ENCODE results near the gene MACROD2. TPM values are rescaled to one million over a fixed set of nuclear protein-coding genes. Genes with fewer than 3 reads are reported as not detected.

MACROD2 gene
- polyA plus RNA-seq, 4 donors: 1.00 to 4.8 (median 1.4) TPM

GRCh38 chr20:15098351-15098750 is 1103.0 kb downstream of the MACROD2 start:
- H3K4me1 ChIP-seq (ENCODE audit: control insufficient read depth in 3 of 3, insufficient read depth in 2 of 3, low read depth in 1 of 3, low read length in 2 of 3): no peaks in the 10 kb centered on the region
- H3K4me3 ChIP-seq (ENCODE audit: low read depth in 1 of 3, low read length in 3 of 3): no peak overlapping the region
- H3K27me3 ChIP-seq (ENCODE audit: control insufficient read depth in 3 of 3, insufficient read depth in 3 of 3, low read length in 3 of 3): no peaks in the 10 kb centered on the region
- FAIRE-seq (no peak), DNase-seq (no peak)
- no peaks in the 10 kb centered on the region for H3K9me3 ChIP-seq (ENCODE audit: control insufficient read depth in 2 of 2, insufficient read depth in 1 of 2, low read depth in 1 of 2, low read length in 1 of 2)
- 82 to 91% (median 88%) methylated on average over 4 of the region's 4 CpGs for WGBS, 3 donors
- no peak overlapping the region for H3K27ac ChIP-seq (ENCODE audit: low read depth in 1 of 3, low read length in 2 of 3)
- H3K36me3 ChIP-seq (ENCODE audit: control insufficient read depth in 3 of 3, insufficient read depth in 2 of 3, low read depth in 1 of 3, low read length in 3 of 3): no peaks in the 10 kb centered on the region

GRCh38 chr20:15099130-15099529 is 1103.8 kb downstream of the MACROD2 start:
- H3K4me1 ChIP-seq (ENCODE audit: control insufficient read depth in 3 of 3, insufficient read depth in 2 of 3, low read depth in 1 of 3, low read length in 2 of 3): no peaks in the 10 kb centered on the region
- 79 to 81% (median 81%) methylated on average over 1 of the region's 1 CpG for WGBS, 3 donors
- FAIRE-seq: no peak

GRCh38 chr20:15100506-15101160 is 1105.3 kb downstream of the MACROD2 start:
- Histone ChIP-seq H3K4me1 (ENCODE audit: control insufficient read depth in 3 of 3, insufficient read depth in 2 of 3, low read depth in 1 of 3, low read length in 2 of 3) (no peaks in the 10 kb centered on the region), H3K27ac (ENCODE audit: low read depth in 1 of 3, low read length in 2 of 3) (no peak overlapping the region), H3K36me3 (ENCODE audit: control insufficient read depth in 3 of 3, insufficient read depth in 2 of 3, low read depth in 1 of 3, low read length in 3 of 3) (no peaks in the 10 kb centered on the region), H3K9me3 (ENCODE audit: control insufficient read depth in 2 of 2, insufficient read depth in 1 of 2, low read depth in 1 of 2, low read length in 1 of 2) (no peaks in the 10 kb centered on the region), H3K27me3 (ENCODE audit: control insufficient read depth in 3 of 3, insufficient read depth in 3 of 3, low read length in 3 of 3) (no peaks in the 10 kb centered on the region), H3K4me3 (ENCODE audit: low read depth in 1 of 3, low read length in 3 of 3) (no peak overlapping the region)
- no peak for FAIRE-seq
- DNase-seq: no peak

More at GRCh38 chr20:15099130-15099529, 1103.8 kb downstream of the MACROD2 start:
- Histone ChIP-seq H3K36me3 (ENCODE audit: control insufficient read depth in 3 of 3, insufficient read depth in 2 of 3, low read depth in 1 of 3, low read length in 3 of 3) (no peaks in the 10 kb centered on the region), H3K27me3 (ENCODE audit: control insufficient read depth in 3 of 3, insufficient read depth in 3 of 3, low read length in 3 of 3) (no peaks in the 10 kb centered on the region), H3K9me3 (ENCODE audit: control insufficient read depth in 2 of 2, insufficient read depth in 1 of 2, low read depth in 1 of 2, low read length in 1 of 2) (no peaks in the 10 kb centered on the region), H3K4me3 (ENCODE audit: low read depth in 1 of 3, low read length in 3 of 3) (no peak overlapping the region), H3K27ac (ENCODE audit: low read depth in 1 of 3, low read length in 2 of 3) (no peak overlapping the region)
- no peak for DNase-seq

DNA sequence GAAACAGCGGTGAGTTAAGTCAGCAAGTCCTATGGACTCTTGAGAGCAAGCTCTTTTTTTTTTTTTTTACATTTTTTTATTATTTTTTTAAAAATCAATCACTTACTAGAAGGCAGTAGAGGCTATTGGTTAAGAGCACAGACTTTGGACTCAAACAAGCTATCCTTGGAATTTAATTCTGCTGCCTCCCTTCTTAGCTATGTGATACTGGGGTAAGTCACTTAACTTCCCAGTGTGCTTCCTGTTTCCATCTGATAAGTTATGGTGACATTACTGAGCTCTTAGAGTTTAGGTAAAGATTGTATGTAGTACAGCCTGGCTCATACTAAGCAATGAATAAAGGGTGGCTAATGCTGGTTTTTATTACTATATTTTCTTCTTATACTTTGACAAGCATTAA is 1112.6 kb downstream of the MACROD2 start:
- H3K36me3 ChIP-seq (ENCODE audit: control insufficient read depth in 3 of 3, insufficient read depth in 2 of 3, low read depth in 1 of 3, low read length in 3 of 3): no peaks in the 10 kb centered on the region
- WGBS, 3 donors: 44 to 48% (median 44%) methylated on average over 1 of the region's 1 CpG
- no peaks in the 10 kb centered on the region for H3K27me3 ChIP-seq (ENCODE audit: control insufficient read depth in 3 of 3, insufficient read depth in 3 of 3, low read length in 3 of 3)
- peak overlapping the region in 1 of 3 donors; percentile 60 for H3K27ac ChIP-seq (ENCODE audit: low read depth in 1 of 3, low read length in 2 of 3)
- no peak overlapping the region for H3K4me3 ChIP-seq (ENCODE audit: low read depth in 1 of 3, low read length in 3 of 3)
- H3K4me1 ChIP-seq (ENCODE audit: control insufficient read depth in 3 of 3, insufficient read depth in 2 of 3, low read depth in 1 of 3, low read length in 2 of 3): peaks cover 0 to 3% (median 0%) of the 10 kb centered on the region in 3 donors
- no peak for FAIRE-seq
- no peaks in the 10 kb centered on the region for H3K9me3 ChIP-seq (ENCODE audit: control insufficient read depth in 2 of 2, insufficient read depth in 1 of 2, low read depth in 1 of 2, low read length in 1 of 2)
- DNase-seq: peak; percentile 58 to 67

DNA sequence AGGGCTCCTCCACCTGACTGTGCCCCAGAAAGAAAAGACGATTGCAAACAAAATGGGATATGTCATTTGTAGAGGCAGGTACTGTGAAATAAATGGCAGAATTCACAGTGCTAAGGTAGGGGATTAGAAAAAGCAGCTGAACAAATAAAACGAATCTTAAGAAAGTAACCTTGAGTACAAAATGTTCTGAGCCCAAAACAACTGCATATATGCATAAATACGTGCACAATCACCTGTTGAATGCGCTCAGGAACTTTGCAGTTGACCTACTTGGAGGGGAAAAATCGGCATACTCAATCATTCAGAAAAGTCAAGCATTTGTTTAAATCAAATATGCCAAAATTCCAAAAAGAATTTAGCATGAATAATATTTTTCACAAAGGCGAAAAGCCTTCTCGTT is 1114.2 kb downstream of the MACROD2 start:
- Histone ChIP-seq H3K4me1 (ENCODE audit: control insufficient read depth in 3 of 3, insufficient read depth in 2 of 3, low read depth in 1 of 3, low read length in 2 of 3) (peaks cover 0 to 3% (median 0%) of the 10 kb centered on the region in 3 donors), H3K4me3 (ENCODE audit: low read depth in 1 of 3, low read length in 3 of 3) (no peak overlapping the region), H3K27me3 (ENCODE audit: control insufficient read depth in 3 of 3, insufficient read depth in 3 of 3, low read length in 3 of 3) (no peaks in the 10 kb centered on the region), H3K36me3 (ENCODE audit: control insufficient read depth in 3 of 3, insufficient read depth in 2 of 3, low read depth in 1 of 3, low read length in 3 of 3) (no peaks in the 10 kb centered on the region), H3K27ac (ENCODE audit: low read depth in 1 of 3, low read length in 2 of 3) (no peak overlapping the region), H3K9me3 (ENCODE audit: control insufficient read depth in 2 of 2, insufficient read depth in 1 of 2, low read depth in 1 of 2, low read length in 1 of 2) (no peaks in the 10 kb centered on the region)
- WGBS, 3 donors: 82 to 88% (median 86%) methylated on average over 7 of the region's 7 CpGs
- no peak for DNase-seq
- no peak for FAIRE-seq

DNA sequence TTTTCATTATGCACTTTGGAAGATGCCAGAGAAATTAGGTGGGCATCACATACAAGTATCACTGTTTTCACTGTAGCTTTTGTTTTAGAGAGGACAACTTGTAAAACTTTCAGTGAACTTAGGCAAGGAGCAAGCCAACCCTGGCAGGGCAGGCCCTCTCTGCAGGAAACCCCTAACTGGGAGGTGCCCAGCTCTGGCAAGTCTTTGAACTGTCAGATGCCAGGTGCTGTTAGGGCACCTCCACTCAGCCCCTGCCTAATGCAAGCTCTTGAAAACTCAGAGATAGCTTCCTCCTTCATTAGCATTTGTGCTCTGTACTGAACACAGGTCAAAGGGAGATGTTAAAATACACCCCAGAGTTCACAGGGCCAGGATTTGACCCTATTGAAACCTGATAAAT is 1116.3 kb downstream of the MACROD2 start:
- H3K4me1 ChIP-seq (ENCODE audit: control insufficient read depth in 3 of 3, insufficient read depth in 2 of 3, low read depth in 1 of 3, low read length in 2 of 3): peaks cover 0 to 3% (median 0%) of the 10 kb centered on the region in 3 donors
- H3K4me3 ChIP-seq (ENCODE audit: low read depth in 1 of 3, low read length in 3 of 3): no peak overlapping the region
- no peak overlapping the region for H3K27ac ChIP-seq (ENCODE audit: low read depth in 1 of 3, low read length in 2 of 3)
- H3K36me3 ChIP-seq (ENCODE audit: control insufficient read depth in 3 of 3, insufficient read depth in 2 of 3, low read depth in 1 of 3, low read length in 3 of 3): no peaks in the 10 kb centered on the region
- FAIRE-seq: no peak
- no peaks in the 10 kb centered on the region for H3K27me3 ChIP-seq (ENCODE audit: control insufficient read depth in 3 of 3, insufficient read depth in 3 of 3, low read length in 3 of 3)
- DNase-seq: peak in 1 of 2 donors; percentile 3
- H3K9me3 ChIP-seq (ENCODE audit: control insufficient read depth in 2 of 2, insufficient read depth in 1 of 2, low read depth in 1 of 2, low read length in 1 of 2): no peaks in the 10 kb centered on the region

DNA sequence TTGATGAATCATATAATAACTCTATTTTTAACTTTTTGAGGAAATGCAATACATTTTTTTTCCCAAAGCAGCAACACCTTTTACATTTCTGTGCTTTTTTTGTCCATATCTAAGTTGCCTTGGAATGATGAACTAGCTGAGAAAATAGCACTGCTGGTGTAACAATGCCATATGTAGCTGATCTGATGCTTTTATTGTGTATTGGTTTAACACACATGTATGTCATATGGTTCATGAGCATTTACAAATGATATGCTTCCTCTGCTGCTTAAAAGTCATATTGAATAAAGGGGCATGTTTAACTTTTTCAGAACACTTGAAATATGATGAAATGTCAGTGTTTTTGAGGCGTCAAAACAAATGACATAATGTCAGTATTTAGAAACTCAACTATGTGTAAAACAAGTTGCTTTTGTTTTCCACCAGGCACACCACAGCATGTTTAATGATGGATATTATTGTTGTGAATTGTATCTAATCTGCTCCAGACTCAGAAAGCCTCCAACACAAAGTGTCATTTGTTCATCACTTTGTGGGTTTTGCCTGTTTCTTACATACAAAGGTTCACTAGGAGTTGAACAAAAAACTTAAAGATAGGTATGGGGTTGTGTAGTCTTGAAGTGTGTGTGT is 1117.9 kb downstream of the MACROD2 start:
- Histone ChIP-seq H3K9me3 (ENCODE audit: control insufficient read depth in 2 of 2, insufficient read depth in 1 of 2, low read depth in 1 of 2, low read length in 1 of 2) (no peaks in the 10 kb centered on the region), H3K27me3 (ENCODE audit: control insufficient read depth in 3 of 3, insufficient read depth in 3 of 3, low read length in 3 of 3) (no peaks in the 10 kb centered on the region), H3K4me3 (ENCODE audit: low read depth in 1 of 3, low read length in 3 of 3) (no peak overlapping the region), H3K27ac (ENCODE audit: low read depth in 1 of 3, low read length in 2 of 3) (no peak overlapping the region), H3K4me1 (ENCODE audit: control insufficient read depth in 3 of 3, insufficient read depth in 2 of 3, low read depth in 1 of 3, low read length in 2 of 3) (peaks cover 0 to 2% (median 0%) of the 10 kb centered on the region in 3 donors), H3K36me3 (ENCODE audit: control insufficient read depth in 3 of 3, insufficient read depth in 2 of 3, low read depth in 1 of 3, low read length in 3 of 3) (no peaks in the 10 kb centered on the region)
- DNase-seq (no peak), FAIRE-seq (no peak)
- 84 to 100% (median 84%) methylated on average over 1 of the region's 1 CpG for WGBS, 3 donors

DNA sequence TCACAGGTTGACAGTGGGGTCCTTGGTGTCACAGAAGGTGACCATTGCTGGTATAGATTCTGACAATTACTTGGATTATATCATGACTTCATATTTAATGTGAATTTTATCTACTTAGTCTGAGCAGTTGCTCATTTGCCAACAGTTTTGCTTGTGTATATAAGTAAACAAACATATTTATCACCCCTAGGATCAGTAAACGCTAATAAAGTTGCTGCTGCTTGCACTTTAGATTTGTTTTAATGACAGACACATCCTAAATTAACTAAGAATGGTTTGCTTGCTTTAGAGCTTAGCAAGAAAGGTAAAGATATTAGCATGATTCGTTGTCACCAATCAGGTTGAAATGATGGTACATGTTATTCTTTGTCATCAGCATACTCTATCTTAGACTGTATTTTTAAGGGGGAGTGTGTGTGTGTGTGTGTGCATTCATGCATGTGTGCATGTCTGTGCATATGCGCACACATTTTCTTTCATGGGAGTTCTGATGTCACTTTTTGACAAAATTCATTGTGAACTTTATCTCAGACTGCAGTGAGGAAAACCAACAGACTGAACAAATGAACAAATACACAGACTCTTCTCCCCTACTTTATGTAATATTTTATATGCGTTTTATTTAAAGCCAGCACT is 1124.7 kb downstream of the MACROD2 start:
- FAIRE-seq: no peak
- WGBS, 3 donors: 83 to 88% (median 84%) methylated on average over 4 of the region's 4 CpGs
- DNase-seq: no peak
- no peak overlapping the region for H3K27ac ChIP-seq (ENCODE audit: low read depth in 1 of 3, low read length in 2 of 3)
- no peaks in the 10 kb centered on the region for H3K9me3 ChIP-seq (ENCODE audit: control insufficient read depth in 2 of 2, insufficient read depth in 1 of 2, low read depth in 1 of 2, low read length in 1 of 2)
- no peak overlapping the region for H3K4me3 ChIP-seq (ENCODE audit: low read depth in 1 of 3, low read length in 3 of 3)
- H3K36me3 ChIP-seq (ENCODE audit: control insufficient read depth in 3 of 3, insufficient read depth in 2 of 3, low read depth in 1 of 3, low read length in 3 of 3): no peaks in the 10 kb centered on the region
- H3K27me3 ChIP-seq (ENCODE audit: control insufficient read depth in 3 of 3, insufficient read depth in 3 of 3, low read length in 3 of 3): no peaks in the 10 kb centered on the region
- H3K4me1 ChIP-seq (ENCODE audit: control insufficient read depth in 3 of 3, insufficient read depth in 2 of 3, low read depth in 1 of 3, low read length in 2 of 3): no peaks in the 10 kb centered on the region
